Activated CD8-positive, alpha-beta memory T cell treated with anti-CD3 and anti-CD28 coated beads, Interleukin-2, amount 50 U/mL, for 1 hour (primary cell): Measurements from ENCODE around the gene DNM3.

Experiments used
- DNase-seq: peaks from one replicate; pipeline ENCODE4 v3.0.0-alpha.2; 2020; ENCODE audit errors: extremely low read depth

Gene DNM3

DNA sequence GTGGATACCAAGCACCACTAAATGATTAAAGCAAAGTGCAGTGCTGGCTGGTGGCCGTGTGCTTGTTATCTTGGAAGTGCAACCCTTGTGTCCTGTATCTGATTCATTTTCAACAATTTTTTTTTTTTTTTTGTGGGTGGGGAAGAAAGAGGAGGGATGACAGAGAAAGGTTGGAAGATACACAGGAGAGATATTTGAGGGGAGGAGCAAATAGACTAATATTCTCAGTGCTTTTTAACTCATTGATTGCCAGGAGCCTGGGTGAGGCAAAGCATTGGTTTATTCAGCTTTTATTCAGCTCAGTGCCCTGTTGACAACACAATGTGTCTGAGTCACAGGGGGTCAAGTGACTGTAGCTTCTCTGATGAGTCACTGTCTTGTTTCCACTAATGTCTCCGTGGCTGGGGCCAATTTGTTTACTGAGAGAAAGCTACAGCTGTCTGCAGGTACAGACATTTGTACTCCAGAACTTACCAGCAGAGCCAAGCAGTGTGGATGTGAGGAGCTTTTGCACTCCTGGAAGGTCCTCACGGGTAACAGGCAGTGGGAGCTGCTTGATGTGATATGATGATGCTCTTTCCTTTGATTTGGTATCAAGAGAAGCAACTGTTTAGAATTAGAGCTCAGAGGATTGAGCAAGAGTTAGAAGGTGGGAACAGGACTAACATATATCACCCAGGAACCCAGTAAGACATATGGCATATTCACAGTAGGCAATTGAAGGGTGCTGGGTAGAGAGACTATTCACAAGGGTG, 23.6 kb upstream of the DNM3 start:
- no peak for DNase-seq

DNA sequence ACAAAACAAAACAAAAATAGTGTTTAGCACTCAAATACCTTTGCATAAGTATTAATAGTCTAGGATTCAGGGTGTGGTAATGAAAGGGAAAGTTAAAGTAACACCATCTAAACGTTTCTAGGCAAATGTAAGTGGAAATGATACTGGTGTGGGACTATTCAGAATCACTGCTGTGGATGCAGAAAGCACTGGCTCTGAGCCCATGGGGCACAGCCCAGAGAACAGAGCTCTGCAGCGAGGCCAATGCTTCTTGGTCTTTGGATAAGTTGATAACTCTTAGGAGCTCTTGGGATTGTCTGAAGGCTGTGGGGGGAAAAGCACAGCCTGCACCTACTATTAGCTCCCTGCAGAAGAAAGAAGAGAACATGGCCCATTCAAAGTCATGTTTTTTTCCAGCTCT, 21.4 kb upstream of the DNM3 start:
- no peak for DNase-seq

DNA sequence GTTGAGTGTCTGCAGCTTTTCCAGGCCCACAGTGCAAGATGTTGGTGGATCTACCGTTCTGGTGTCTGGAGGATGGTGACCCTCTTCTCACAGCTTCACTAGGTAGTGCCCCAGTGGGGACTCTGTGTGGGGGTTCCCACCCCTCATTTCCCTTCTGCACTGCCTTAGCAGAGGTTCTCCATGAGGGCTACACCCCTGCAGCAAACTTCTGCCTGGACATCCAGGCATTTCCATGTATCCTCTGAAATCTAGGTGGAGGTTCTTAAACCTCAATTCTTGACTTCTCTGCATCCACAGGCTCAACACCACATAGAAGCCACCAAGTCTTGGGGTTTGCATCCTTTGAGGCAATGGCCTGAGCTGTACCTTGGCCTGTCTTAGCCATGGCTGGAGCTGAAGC, 14.3 kb upstream of the DNM3 start:
- DNase-seq = no peak

DNA sequence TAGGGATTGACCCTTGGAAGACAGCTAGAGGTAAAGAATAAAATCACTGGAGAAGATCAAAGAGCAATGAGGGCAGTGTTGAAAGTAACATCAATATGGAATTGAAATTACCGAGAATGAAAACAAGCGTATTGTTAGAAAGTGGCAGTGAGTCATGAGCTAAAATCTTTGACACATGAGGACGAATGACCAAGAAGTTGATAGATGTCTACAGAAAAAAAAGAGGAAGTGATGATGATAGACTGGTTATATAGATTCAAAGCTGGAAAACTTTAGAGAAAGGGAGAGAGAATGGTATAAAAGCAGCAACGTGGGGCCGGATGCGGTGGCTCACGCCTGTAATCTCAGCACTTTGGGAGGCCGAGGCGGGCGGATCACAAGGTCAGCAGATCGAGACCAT, 12.5 kb upstream of the DNM3 start:
- DNase-seq = no peak

DNA sequence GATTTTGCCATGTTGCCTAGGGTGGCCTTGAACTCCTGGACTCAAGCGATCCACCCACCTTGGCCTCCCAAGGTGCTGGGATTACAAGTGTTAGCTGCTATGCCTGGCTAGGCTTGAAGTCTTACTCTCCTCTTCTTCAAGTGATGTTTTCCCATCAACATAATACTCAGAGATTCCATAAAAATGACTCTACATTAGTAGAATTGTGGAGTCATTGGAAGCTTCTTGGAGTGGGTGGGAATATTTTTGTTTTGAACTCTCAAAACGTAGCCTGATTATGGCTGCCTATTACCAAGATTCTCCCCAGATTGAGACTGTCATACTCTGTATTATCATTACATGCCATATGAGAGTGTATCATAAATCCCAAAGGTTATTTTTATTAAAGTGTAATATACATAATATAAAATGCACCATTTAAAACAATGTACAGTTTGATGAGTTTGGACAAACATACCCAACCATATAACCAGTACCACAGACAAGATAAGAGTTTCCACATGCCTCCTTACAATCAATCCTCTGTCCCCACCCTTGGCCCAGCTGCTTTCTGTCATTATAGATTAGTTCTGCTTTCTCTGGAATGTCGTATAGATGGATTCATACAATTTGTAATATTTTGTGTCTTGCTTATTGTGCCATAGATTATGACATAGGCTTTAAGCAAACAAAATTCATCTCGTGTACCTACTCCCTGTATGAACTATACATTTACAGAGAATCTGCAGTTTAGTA, 8.0 kb upstream of the DNM3 start:
- no peak for DNase-seq

DNA sequence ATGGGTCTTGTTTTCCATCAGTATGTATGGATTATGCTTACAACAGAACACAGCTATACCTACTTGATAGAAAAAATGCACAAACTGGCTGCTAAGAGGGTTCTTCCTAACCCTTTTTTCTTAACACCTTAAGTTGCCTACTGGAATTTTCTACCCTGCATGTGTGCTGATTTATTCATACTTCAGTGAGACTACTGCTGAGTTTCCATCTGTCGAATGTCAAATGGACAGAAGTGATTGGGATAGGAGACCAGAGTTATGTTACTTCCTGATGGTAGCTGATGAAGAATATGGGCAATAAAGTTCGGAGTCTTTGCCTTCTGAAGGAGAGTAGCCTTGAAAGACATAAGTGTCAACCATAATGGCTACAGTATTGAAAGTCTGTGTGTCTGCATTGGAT, 6.5 kb upstream of the DNM3 start:
- DNase-seq = no peak

DNA sequence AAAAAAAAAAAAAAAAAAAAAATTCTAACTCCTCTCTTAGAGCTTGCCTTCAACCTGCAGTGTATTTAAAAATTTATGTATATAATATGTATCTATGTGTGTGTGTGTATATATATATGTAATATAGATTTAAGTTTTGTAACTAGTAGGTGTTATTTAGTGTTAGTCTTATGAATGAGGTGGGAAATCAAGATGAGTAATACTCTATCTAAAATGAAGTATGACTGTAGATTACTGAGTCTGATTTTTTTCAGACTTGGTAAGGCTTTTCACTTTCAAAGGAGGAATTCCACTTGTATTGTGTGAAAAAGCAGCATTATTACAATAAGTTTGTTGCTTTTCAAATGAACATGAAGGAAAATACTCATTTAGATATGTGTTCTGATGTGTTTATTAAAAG, 5.4 kb upstream of the DNM3 start:
- DNase-seq = no peak

DNA sequence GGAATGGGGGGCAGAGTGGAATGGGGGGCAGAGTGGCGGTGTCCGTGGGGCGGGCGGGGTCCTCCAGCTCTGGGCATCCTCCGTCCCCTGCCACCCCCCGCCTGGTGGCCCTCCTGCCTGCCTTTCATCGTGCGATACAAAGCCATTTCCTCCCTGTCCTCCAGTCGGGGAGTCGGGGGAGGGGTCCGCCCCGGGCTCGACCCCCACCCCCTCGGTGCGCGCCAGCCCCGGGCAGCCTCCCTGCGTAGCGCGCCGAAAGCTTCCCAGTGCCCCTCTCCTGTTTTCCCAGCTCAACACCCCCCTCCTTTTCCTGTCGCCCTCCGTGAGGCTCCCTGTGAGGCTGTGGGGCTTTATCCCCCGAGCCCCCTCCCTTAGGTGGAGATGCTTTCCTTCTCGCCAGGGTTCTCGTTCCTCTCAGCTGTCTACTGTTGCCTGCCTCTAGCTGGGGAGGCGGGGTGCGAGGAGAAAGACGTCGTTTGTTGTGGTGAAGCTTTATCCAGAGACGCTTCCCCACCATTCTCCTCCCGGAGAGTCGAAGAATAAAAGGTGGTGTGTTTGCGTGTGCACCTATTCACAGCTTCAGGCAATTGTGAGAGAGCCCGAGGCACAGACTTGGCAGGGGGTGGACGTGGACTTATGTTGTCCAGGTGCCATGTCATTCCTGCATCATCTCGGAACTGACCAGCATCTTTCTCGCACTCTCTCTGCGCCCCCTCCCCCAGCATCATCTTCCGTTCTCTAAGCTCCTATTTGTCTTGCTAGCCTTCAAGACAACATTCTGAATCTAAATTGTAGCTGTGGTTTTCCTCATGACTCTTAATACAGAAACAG, 848 bp downstream of the DNM3 start:
- DNase-seq = no peak

DNA sequence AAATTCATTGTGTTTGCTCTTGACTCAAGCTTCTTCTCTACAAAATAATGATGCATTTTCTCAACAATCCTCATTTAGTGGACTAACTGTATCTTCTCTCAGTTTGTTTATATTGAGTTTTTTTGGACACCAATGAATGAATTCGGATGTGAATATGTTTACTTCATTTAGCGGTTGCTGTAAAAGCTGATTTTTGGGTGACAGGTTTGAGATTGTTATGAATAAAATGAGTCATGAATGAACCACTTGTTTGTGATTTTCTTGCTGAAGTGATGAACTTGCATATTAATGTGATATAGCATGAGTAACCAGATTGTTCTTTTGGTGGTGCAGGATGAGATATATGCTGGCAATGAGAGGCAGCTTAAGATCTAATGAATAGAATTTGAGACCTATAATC, 3.1 kb downstream of the DNM3 start:
- no peak for DNase-seq

DNA sequence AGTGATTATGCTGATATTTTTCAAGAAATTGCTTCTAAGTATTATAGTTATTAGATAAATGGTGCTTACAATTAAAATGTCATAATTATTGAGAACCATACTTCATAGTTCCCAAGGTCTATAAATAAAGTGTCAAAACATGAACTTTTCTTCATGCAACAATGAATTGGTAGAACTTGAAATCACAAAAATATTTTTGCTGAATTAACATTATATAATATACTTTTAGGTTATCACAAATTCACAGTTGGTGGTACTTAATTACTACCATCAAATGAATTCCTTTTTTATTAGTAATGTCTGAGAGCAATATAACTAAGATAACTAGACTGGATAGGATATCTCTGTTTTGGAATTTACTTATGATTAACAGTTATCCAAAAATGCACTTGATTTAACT, 4.7 kb downstream of the DNM3 start:
- DNase-seq = no peak

DNA sequence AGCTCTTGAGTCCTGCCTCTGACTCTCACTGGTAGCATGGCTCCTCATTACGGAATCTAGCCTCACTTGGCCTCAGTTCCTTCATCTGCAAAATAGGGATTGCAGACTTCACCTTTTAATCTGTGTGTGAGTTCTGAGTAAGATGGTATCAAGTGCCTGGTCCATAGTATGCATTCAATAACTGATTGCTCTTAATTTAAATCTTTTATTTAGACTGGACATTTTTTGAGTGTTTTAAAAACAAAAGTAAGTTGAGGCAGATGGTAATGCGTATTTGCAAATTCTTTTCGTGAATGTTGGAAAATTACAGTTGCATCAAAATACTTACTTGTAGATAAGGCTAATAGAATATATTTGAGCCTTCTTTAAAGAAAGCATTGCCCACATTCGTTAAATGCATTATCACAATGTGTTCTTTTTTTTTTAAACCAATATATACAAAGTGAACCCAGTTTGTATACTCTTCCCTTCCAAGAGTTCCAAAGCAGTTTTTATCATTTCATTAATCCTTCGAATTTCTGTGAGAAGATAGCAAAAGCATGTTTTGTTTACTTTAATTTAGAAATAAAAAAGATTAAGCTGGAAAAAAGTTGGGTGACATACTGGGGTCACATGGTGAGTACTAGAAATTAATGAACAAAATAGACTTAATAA, 8.1 kb downstream of the DNM3 start:
- DNase-seq = no peak

DNA sequence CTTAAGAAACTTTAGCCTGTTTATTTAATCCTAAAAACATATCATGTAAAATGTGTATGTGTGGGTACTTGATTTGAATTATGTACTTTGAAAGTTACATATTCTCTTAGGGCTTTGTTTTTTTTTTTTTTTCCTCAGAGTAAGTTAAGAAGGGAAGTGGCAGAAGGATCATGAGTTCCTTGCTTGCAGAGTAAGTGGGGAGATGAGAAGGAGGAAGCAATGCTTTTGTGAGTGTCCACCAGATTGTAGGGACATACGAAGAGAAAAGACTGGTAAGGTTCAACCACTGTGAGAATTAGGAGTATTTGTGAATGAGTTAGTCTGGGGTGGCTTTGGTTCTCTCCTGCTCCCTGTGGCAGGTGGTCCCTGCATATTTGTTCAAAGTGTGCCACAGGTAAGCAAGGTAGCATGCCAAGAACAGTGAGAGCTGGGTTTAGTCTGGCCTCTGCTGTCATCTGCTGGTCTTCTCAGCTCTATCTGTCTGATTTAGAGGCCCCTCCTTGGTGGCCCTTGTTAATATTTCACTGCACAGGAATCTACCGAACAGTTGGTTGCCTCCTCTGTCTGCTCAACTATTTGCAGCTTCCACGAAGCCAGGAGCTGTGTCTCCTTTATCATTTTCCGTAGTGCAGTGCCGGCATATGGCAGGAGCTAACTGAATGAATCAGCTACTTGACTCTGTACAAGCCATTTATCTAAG, 9.5 kb downstream of the DNM3 start:
- no peak for DNase-seq

DNA sequence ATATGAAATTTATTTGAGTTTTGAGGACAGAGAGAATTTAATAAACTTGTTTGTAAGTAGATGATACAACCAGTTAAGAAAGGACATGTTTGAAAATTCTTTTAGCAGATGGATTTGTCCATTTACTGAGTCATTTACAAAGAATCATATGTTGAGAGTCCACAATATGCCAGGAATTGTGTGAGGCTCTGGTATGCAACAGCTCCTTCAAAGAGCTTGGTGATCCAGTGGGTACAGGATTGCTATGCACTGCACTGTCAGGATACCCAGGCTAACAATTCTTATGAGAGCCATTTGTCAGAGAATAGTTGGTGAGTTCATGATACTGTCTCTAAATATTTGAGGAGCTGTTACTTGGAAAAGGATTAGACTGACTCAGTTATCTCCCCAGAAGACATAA, 11.0 kb downstream of the DNM3 start:
- no peak for DNase-seq

DNA sequence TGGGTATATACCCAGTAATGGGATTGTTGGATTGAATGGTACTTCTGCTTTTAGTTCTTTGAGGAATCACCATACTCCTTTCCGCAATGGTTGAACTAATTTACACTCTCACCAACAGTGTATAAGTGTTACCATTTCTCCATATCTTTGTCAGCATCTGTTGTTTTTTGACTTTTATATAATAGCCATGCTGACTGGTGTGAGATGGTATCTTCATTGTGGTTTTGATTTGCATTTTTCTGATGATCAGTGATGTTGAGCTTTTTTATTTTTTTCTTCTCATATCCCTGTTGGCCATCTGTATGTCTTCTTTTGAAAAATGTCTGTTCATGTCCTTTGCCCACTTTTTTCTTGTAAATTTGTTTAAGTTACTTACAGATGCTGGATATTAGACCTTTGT, 14.1 kb downstream of the DNM3 start:
- DNase-seq = no peak

DNA sequence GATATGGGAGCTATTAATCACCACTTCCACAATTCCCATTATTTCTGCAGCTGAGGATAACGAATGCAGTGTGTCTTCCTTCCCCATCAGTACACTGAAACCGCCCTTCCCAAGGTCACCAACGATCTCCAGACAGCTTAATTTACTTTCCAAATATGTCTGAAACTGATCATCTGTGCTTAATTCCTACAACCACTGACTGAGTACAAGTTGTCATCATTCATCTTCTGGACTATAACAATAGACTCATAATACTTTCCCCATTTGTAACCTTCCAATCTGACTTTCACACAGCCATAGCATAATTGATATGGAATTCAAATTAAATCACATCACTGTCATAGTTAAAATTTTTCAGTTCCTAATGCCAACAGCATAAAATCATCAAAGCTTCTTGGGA, 17.4 kb downstream of the DNM3 start:
- DNase-seq = no peak

DNA sequence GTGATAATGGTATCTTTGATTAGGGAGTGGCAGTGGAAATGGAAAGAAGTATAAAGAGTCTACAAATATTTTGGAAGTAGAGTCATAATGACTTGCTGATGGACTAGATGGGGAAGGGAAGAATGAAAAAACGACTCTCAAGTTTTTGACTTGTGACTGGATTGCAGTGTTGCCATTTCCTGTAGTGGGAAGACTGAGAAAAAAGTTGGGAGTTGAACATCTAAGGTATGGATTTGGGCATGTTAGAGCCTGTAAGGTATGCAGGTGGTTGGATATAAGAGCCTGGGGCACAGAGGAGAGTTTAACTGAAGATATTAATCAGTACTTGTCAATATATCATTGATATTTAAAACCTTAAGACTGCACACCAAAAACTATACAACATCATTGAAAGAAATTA, 19.4 kb downstream of the DNM3 start:
- DNase-seq = no peak

DNA sequence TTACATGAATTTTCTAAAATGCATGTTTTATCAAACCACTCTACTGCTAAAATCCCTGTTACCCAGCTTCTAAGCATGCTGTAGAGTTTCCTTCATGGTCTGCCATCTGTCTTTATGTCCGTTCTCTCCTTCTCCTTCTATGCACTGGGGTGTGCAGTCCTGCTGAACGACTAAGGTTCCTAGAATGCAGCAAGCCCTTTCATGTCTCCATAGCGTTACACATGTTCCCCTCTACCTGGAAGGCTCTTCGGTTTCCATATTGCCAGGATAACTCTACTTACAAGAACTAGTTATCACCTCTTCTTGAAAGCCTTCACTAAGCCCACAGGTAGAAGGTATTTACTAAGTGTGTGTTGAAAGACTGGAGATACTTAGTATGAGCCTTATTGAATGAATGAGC, 22.2 kb downstream of the DNM3 start:
- no peak for DNase-seq

DNA sequence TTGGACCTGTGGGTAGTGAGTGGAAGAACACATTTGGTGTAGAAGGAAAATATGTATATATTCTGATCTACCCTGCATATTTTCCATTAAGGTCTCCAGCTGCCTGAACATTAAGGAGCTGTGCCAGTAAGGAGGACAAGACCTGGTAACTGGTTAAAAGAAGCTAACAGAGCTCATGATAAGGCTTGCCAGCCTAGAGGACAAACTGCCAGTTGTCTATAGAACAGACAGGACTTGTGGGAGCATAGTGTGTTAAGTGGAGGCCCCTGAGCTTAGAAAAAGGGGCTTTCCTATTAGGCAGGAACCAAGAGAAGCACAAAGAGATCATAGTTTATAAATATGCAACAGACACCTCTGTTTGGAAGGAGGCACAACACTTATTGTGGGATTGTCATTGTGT, 23.0 kb downstream of the DNM3 start:
- DNase-seq = no peak

DNA sequence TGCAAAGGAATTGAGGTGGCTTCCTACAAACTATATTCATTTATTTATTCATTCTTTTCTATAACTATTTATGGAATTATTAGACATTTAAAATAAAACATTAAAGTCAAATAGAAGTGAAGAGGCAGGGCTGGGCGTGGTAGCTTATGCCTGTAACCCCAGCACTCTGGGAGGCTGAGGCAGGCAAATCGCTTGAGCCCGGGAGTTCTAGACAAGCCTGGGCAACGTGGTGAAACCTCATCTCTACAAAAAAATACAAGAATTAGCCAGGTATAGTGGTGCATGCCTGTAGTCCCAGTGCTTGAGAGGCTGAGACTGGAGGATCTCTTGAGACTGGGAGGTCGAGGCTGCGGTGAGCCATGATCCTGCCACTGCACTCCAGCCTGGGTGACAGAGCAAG, 23.8 kb downstream of the DNM3 start:
- no peak for DNase-seq

DNA sequence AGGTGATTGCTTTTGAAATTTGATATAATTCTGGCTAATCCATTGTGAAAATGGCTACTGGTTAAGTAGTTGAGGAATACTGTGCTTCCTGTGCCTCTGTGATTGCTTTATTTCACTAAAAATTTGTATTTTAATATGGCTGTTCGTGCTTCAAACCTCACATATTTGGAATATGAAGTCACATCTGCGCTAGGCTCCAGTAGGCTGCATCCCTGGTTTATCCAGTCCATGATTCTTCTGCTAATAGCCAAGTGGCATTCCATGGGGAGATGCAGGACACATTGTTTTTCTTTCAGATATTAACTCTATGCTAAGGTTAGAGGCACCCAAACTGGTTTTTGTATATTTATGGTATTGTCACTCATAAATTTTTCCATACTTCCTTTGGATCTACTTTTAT, 25.9 kb downstream of the DNM3 start:
- no peak for DNase-seq

DNA sequence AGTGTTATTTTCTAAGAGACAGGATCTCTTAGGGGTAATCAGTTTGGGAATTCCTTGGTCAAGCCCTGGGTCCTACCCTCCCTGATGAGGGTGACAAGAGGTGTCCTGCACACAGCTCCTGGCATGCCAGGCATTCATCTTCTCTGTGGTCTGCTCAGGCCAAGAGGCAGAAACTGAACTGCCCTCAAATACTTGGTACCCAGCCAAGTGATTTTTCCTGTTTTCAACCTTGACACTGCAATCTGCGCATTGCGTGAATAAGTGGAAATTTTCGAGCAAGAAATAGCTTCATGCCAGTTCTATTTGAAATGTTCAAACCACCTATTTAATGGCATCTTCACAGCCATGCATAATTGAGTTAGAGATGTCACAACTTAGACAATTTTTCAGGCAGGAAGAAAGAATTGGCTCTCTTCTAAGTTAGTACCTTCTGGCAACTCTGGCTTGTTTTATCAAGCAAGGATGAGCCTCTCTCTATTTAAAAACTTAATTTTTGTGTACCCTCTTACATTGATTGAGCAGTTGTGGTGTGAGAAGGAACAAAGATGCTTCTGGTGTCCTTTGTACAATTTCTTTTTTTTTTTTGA, 27.0 kb downstream of the DNM3 start:
- no peak for DNase-seq
